GM18520 (cell line): Measurements from ENCODE around the gene AGAP3.
A peak's percentile ranks its signal among the peaks of the same experiment; 100 is the strongest.

Source experiments
- ATAC-seq: cut with Tn5 transposase; IDR thresholded peaks from one replicate; pipeline ENCODE4 v1.9.1; 2021; ENCODE audit not compliant: unreplicated experiment

Gene AGAP3

GRCh38 chr7:151087245-151088018 lies 1.2 kb downstream of the AGAP3 start:
- ATAC-seq: peak; percentile 25

DNA sequence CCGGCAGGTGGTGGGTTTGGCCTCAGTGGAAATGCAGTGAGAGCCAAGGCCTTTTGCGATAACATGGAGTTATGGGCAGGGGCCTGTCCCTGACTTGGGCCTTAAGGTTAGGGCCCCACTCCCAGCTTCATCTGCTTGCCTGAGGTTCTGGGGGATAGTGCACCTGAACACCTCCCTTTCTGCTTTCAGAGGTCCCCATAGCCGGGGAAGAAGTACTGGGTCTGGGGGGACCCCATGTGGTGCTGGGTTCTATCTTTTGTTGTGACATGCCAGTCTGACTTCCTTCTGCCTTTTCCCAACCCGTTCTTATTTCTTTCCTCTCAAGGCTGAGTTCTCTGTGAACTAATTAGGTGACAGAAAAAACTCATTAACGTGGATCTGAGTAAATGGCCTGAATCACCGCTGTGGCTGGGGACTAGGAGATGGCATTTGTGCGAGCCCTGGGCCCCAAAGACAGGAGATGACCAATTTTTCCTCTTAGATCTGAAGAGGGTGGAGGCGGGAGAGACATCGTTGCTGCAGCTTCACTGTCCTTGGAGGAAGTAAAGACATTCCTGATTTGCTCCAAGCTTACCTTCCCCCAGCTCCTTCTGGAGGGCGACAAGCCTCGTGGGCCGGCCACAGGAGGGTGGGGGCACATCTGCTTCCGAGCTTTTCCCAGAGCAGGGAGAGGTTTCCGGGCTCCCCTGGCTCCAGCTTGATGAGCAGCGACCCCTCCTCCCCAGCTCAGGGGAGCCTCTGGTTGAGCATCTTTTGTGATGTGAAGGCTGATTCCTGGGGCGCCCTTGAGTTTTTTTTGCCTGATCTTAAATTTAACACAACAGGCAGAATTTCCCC lies 2.0 kb downstream of the AGAP3 start:
- no peak for ATAC-seq

DNA sequence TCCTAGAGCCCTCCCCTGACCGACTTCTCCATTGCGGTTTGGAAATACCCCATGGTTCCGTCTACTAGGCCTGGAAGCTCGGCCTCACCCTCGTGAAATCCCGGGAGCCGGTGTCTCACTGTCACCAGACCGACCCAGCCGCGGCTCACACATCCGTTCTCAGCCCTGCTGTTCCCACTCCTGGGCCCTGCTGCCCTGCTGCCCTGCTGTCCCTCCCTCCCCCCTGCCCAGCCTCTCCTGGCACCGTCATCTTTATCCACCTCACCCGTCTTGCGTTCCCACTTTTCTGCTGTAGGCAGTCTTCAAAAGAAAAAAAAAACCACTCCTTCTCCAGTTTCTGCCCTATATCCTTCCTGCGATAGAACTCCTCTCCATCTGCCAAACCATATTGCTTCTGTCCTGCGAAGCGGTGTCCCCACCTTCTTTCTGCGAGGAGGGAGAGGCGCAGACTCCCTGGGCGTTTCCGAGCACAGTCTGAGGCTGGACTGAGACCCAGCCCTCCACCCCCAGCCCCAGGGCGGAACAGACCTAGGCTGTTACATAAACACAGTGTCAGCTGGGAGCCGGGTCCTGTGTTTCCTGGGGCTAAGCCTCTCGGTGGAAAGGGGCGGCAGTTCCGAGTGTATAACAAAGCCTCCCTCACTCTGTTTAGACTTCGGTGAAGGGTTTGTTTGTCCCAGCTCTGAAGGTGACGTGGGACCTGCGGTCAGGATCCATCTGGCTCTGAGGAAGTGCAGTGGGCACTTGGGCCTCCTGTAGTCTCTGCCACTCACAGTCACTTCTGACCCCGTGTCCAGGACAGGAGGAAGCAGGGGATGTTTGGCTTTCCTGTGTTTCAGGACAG lies 2.8 kb downstream of the AGAP3 start:
- no peak for ATAC-seq

GRCh38 chr7:151089893-151090730 lies 3.8 kb downstream of the AGAP3 start:
- no peak for ATAC-seq

DNA sequence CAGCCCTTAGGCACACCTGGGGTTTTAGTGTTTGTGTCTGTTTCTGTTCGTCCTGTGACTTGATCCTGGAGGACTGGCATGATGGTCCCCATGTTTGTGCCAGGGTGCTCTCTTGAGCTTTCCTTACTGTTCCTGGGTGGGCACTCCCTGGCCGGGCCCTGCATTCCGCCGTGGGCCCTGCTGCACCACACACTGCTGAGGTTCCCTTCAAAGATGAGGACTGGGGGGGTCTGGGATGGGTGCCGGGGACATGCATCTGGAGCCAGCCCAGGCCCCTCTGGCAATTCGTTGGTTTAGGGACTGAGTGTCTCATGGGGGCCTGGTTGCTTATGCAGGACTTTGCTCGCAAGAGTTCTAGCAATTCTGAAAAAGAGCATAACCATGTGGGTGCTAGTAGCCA lies 4.7 kb downstream of the AGAP3 start:
- no peak for ATAC-seq

GRCh38 chr7:151091431-151091830 lies 5.2 kb downstream of the AGAP3 start:
- no peak for ATAC-seq

GRCh38 chr7:151091988-151092387 lies 5.7 kb downstream of the AGAP3 start:
- ATAC-seq: no peak

DNA sequence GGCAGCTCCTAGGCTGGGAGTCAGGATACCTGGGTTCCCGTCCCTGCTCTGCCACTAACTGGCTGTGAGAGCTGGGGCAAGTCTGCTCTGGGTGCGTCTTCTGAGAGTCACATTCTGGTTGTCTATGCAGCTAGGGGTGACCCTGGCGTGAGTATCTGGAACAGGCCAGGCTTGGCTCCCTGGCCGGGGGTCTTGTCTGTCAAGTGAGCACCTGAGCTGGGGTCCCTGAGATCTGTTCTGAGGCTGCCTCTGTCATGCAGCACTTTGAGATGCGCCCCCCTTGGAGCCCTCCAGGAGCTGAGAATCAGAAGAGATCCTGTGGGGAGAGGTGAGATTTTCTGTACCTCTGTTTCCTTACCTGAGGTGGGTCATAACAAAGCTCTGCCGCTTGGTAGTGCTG lies 7.5 kb downstream of the AGAP3 start:
- ATAC-seq: no peak

DNA sequence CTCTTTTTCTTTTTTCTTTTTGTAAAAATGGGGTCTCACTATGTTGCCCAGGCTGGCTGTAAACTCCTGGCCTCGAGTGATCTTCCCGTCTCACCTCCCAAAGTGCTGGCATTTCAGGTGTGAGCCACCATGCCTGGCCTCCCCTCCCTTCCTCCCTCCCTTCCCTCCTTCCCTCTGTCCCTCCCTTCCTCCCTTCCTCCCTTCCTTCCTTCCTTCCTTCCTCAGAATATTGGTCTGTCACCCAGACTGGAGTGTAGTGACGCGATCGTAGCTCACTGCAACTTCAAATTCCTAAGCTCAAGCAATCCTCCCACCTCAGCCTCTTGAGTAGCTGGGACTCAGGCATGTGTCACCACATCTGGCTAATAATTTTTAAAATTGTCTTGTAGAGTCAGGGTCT lies 8.4 kb downstream of the AGAP3 start:
- no peak for ATAC-seq

DNA sequence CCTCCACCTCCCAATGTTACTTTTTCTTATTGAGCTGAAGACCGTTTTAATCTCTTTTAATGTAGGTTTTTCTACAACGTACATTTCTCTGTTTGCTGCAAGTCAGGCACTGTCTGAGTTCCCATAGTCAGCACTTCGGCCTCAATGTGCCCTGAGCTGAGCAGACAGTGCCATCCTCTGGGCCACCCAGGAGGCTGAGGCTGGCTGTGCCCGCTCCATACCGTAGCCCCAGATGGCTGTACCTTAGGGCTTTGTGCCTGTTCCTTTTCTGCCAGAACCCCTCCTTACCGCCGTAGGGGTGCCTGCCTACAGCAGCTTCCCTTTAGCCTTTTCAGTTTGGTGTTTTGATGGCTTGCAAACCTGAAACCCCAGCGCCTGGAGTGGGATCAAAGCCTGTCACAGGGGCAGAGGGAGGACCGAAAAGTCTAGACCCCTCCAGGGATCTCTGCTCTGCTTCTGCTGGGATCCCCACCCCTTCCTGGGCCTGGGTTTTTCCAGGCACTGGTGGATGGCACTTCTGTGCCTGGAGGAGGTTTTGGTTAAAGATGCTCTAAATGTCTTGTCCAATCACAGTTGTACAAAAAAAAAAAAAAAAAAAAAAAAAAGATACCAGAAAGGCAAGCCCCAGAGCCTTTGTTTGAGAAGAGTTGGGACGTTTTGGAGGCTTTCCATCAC lies 9.0 kb downstream of the AGAP3 start:
- no peak for ATAC-seq

DNA sequence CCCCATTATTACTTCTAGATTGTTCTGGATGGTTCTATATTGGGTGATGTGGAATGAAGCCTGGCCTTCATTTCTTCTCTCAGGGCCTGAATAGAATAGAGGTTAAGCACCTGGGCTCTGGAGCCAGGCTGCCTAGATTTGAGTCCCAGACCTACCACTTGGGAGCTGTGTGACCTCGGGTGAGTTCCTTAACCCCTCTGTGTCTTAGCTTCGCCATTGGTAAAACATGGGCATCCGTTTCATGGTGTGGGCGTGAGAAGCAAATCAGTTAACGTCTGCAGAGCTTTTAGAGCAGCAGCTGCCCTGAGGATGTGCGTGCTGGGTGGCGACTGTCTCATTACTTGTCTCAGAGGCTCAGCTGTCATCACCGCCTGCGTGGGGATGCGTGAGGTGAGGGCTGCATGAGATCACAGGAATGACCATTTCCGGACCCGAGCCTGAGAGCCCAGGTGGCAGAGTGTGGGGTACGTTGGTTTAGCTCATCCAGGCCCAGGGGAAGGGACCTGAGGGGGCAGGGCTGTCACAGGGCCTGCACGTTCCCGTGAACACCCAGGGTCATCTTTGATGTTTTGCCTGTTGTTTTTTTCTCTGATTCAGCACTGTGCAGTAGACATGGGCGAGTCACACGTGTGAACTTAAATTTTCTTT lies 9.7 kb downstream of the AGAP3 start:
- no peak for ATAC-seq

DNA sequence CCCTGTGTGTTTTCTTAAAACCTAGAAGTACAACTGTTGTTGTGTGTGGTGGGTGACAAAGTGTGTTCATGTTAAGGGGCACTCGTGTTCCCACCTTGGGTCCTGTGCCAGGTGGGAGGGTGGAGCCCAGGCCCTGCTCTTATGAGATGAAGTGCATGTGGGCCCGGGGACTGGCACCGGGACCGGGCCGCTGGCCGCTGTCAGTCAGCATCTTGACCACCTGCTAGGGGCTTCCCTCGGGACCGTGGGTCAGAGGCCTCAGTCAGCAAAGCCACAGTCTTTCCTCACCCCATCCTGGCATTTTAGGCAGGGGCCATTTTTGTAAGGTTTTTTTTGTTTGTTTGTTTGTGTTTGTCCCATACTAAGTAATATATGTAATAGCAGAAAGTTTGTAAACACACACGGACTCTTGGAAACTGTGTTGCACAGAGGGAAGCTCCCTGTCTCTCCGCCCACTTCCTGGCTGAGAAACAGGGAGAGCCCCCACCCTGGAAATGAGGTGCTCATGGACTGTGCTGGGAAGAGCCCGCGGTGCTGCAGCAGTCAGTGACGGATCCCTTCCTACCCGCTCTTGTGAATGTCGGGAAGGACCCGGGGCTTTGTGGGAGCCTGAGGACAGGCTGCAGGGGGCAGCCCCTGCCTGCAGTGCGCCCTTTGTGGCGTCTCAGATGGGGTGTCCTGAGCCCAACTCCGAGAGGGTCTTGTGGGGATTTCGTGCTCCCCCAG lies 13.4 kb downstream of the AGAP3 start:
- ATAC-seq: no peak

GRCh38 chr7:151100921-151101320 lies 14.6 kb downstream of the AGAP3 start:
- no peak for ATAC-seq

GRCh38 chr7:151101621-151102396 lies 15.5 kb downstream of the AGAP3 start:
- ATAC-seq: no peak

- ATAC-seq: no peak
Measured at GRCh38 chr7:151102991-151103390, 16.7 kb downstream of the AGAP3 start.

GRCh38 chr7:151103973-151104372 lies 17.7 kb downstream of the AGAP3 start:
- ATAC-seq: no peak

DNA sequence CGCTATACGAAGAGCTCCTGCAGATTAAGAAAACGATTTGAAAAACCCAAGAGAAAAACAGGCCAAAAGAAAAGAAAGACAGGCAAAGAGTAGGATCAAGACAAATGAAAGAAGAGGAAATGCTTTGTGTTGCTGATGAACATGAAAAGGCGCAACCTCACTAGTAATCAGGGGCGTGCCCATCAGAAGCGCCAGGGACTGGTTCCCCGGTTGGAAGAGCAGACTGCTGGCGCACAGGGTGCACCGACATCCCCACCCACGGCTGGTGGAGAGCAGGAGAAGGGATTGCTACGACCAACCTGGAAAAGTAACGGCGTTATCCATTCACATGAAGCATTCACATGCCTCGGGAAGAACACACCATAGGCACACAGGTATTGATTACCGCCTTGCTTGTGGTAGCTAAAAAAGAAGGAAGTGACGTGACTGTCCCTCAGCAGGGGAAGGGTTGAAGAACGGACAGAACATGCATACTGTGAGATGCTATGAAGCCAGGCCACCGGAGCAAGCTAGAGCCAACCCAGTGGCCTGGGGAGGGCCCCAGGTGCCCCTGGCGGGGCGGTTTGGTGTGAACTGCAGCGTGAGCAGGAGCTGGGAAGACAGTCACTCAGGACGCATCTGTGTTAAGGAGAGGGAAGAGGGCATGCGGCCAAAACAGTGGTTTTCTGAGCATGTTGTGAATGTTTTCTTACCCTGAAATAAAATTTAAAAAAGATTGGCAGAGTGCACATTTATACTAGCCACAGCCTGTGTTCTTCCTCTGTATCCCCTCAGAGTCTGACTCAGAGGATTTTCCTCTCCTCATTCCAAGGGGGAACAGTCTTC lies 18.3 kb downstream of the AGAP3 start:
- ATAC-seq: no peak
